GM18499 (cell line): Measurements from ENCODE around the gene HS6ST1.

ENCODE experiments used
- ATAC-seq: cut with Tn5 transposase; IDR thresholded peaks from one replicate; pipeline ENCODE4 v1.9.1; 2021; ENCODE audit warnings: moderate number of reproducible peaks; ENCODE audit not compliant: insufficient read depth, unreplicated experiment

Gene HS6ST1

DNA sequence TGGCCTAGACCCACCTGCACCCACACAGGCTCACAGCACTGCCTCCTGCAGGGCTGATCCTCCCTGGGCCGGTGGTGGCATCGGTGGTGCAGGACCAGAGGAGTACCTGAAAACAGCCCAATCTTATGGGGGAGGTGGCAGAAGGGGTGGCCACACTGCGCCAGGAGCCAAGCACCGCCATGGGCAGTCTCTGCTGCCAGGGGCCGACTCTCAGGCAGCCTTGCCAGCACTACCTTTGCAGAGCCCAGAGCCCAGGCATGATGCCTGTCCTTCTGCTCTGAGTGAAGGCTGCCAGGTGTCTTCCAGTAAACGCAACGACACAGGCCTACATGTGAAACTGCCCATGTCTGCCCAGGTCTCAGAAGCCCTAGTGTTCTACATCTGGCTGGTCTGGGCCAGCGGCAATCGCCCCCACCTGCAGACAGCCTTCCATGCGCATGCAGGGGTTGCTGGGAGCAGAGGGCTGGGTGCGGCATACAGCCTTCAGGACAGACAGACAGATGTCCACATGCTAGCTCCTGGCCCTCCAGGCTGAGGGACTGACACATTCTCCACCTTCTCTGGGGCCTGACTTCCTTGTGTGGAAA is 6.8 kb downstream of the HS6ST1 start:
- no peak for ATAC-seq

DNA sequence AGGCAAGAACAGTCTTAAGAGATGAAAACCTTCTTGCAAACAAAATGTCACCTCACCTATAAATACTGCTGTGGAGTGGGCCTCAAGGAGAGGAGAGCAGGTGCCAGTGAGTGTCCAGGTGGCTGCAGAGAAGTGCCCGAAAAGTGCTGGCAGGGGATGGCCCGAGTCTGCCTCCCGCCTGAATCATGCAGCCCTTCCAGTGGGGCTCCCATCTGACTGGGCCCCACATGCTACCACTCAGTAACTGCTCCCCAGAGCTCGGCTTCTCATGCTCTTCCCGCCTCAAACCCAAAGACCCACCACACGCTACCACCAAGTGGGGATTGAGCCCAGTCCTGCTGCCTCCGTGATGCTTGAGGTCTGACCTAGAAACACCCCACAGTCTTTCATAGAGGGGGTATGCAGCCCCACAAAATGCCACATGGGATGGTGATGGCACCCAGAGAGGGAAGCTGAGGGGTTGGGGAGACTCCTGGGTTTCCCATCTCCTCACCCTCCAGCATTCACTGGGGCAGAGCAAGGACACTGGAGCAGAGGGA is 7.4 kb downstream of the HS6ST1 start:
- no peak for ATAC-seq

DNA sequence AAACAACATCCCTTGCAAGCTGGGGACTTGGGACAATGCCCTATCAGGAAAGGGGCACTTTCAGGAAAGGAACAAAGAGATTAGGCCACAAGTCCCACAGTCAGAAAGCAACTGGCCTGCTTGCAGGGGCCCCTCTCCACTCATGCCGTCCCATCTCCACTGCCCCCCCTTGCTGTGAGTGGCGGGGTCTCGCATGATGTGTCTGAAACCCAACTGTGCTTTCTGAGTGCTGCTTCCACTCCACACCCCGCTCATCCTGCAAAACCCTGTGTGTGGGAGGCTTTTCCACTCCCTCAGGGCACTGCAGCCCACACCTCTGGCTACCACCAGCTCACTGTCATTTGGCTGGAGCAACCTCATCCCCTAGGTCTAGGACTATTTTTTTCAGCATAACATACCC is 7.9 kb downstream of the HS6ST1 start:
- no peak for ATAC-seq

- ATAC-seq: no peak
These were observed 8.5 kb downstream of the HS6ST1 start for GRCh38 chr2:128310094-128310716.

- ATAC-seq: no peak
These were observed 9.2 kb downstream of the HS6ST1 start for GRCh38 chr2:128309280-128310093.

GRCh38 chr2:128308889-128309279 is 9.8 kb downstream of the HS6ST1 start:
- no peak for ATAC-seq

- no peak for ATAC-seq
These were observed 10.4 kb downstream of the HS6ST1 start for GRCh38 chr2:128308284-128308731.

DNA sequence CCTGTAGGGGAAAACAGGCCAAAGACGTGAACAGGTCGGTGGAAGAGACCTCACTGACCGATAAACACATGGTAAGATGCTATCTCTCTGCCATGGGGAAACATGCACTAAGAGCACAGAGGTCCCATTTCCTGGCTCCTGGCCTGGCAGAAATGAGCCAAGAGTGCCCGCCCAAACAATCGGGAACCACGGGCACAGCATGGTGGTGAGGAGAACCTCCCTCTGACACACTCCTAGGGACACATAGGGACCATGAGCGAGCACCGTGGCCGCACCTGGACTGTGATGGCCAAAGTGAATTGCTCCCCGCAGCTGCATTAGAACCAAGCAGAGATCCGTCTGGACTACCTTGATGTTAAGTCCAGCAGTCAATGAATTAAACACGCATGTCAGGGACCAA is 11.1 kb downstream of the HS6ST1 start:
- no peak for ATAC-seq

DNA sequence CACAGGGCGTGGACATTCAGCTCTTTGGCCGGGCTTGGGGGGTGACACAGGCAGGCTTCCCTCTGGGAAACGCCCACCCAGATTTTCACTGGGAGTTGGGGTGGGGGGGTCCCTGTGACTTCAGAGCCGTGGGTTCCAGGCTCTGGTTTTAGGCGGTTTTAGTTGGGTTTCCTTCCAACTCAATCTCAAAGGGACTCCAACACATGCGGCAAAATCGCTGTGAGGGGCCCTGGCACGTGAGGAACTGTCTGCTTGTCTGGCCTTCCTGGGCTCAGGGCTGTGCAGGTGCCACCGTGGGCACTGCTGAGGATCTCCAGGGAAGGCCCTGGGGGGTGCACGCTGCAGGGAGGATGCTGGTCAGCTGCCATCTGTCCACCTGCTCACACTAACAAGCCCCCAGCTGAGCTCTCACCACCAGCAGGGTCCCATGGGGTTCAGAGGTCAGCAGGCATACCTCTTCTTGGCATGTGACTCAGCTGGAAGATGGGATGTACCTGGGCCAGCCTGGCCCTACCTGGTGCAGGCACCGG is 11.7 kb downstream of the HS6ST1 start:
- ATAC-seq: no peak

GRCh38 chr2:128306081-128306930 is 12.4 kb downstream of the HS6ST1 start:
- ATAC-seq: no peak

GRCh38 chr2:128305555-128306080 is 13.1 kb downstream of the HS6ST1 start:
- no peak for ATAC-seq

GRCh38 chr2:128304715-128305554 is 13.7 kb downstream of the HS6ST1 start:
- no peak for ATAC-seq

DNA sequence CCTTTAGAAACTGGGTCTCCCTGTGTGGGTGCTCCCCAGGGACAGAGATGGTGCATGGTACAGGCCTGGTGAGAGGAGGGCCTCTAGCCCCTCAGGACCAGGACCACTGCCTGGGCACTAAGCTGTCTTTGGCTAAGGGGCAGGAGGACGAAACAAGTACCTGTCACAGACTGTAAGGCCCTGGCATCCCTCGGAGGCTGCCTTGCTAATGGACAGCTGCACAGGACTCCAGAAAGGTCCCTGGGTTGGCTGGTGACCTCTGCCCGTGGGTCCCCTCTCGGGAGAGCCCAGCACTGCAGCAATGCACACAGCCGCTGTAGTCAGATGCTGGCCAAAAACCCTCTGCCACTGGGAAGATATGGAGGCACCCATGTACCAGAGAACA is 14.3 kb downstream of the HS6ST1 start:
- ATAC-seq: no peak

GRCh38 chr2:128303911-128304310 is 14.8 kb downstream of the HS6ST1 start:
- ATAC-seq: no peak

DNA sequence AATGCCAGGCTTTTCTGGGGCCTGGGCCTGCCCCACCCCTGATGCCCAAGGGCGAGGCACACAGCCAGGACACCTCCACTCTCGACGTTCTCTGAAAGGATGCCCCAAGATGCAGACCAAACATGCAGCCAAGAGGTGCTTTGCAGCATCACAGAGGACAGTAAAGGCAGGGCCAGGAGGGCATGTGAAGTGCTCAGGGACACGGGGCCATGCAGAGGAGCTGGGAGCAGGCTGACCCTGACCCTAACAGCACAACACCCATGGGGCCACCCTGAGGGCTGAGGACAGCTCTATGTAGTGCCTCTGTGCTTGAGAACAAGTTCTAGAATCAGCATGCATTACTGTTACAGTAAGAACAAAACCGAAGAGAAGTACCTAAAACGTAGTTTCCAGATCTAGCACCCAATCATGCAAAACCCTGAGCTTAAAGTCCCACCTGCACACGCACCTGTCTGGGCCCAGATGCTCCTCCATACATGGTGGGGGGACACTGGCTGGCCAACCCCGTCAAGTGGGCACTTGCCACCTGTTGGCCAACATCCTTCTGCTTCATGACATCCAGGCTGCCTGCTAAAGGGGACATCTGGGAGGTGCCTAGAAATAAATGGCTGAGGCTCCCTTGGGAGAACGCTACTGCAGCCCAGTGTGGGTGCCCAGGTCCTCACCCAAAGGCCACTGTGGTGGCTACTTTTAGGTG is 15.4 kb downstream of the HS6ST1 start:
- no peak for ATAC-seq

DNA sequence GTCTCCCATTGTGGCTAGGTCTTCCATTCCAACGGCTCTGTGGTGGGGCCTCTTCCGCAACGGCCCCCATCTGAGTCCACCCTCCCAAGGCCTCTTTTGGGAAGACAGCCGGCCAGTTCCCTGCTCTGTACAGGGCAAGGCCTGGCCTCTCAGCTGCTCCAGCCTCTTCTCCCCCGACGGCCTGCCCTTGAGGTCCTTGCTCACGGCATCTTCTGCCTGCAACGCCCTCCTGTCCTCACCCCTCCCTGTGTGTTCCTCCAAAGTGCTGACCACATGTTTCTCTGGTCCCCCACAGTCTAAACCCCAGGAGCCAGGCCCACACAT is 16.0 kb downstream of the HS6ST1 start:
- no peak for ATAC-seq

DNA sequence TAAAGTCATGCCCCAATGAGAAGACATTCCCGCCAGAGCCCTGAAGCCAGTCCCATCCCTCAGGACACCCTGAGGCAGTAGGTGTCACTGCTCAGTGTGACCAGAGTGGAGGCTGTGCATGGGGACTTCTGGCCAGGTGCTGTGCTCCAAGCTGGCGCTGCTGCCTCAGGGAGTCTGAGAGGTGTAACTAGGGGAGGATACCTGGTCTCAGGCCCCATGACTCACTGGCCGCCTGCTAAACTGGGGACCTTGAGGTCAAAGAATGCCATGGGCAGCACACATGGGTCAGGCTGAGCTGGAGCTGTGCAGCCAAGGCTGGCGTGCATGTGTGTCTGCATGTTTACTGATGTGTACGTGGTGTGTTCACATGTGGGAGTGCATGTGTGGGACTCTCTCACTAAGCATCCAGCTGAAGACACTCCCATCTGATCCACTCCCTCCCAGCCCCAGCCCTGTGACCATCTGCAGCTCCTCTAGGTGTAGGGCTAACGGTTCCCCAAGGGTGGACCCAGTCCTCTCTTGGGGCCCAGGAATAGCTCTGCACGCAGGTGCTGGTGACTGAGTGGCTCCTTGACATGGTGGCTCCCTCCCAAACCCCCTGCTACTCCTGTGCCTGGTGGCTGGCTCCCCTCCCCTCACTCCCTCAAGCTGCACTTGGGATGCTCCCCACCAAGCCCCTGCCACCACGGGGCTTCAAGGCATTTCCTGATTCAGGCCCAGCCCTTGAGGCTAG is 16.5 kb downstream of the HS6ST1 start:
- no peak for ATAC-seq

GRCh38 chr2:128301501-128301966 is 17.1 kb downstream of the HS6ST1 start:
- ATAC-seq: no peak
